B cell (primary cell): ENCODE results near the gene RHOBTB3. TPM values are rescaled to one million over a fixed set of nuclear protein-coding genes. Genes with fewer than 3 reads are reported as not detected.

Experiments used
- ATAC-seq: fragments of 200-7000 bp; cut with Tn5 transposase; one replicate; pipeline ENCODE4 v1.10.0; 2021; ENCODE audit warnings: low read depth, mild to moderate bottlenecking, moderate number of reproducible peaks, moderate library complexity
- CTCF ChIA-PET: fragments of 350-600 bp; sonication (Branson Sonifier 250); formaldehyde crosslinking; loops from one replicate; lab custom pipeline; 2021; ENCODE audit warnings: antibody characterized with exemption, inconsistent platforms; lab: Charles Lee
- POLR2A ChIA-PET: fragments of 350-600 bp; sonication (Branson Sonifier 250); formaldehyde crosslinking; loops from one replicate; lab custom pipeline; 2021; ENCODE audit warnings: antibody characterized with exemption; lab: Charles Lee
- DNase-seq: peaks from one replicate; pipeline ENCODE4 v3.0.0; 2013
- H2AFZ ChIP-seq: 2 replicates; pipeline ENCODE4 v1.6.1; 2012; ENCODE audit warnings: mild to moderate bottlenecking, low read depth, low read length; ENCODE audit not compliant: insufficient read depth, poor library complexity, severe bottlenecking
- H3K27ac ChIP-seq, 2 donors: 1 replicate in 1 of 2; 2 replicates in 1 of 2; pipeline ENCODE4 v1.5.1; 2012 to 2013; ENCODE audit warnings: low read length in 2 of 2, mild to moderate bottlenecking in 2 of 2, moderate library complexity in 1 of 2
- H3K27me3 ChIP-seq, 4 experiments: fragments of 200-600 bp in 1 of 4; sonication (generic) in 1 of 4; replicated peaks in 1 of 4; 1 replicate in 2 of 4; 2 replicates in 2 of 4; pipeline versions ENCODE4 v1.6.1 to v1.7.0; 2013 to 2016; ENCODE audit warnings: low read length in 3 of 4, mild to moderate bottlenecking in 2 of 4, mixed read lengths in 1 of 4, moderate library complexity in 1 of 4; ENCODE audit not compliant: insufficient read depth in 4 of 4, control insufficient read depth in 3 of 4; ENCODE audit errors: control extremely low read depth in 1 of 4
- H3K36me3 ChIP-seq, 2 experiments: replicated peaks in 1 of 2; 1 replicate in 1 of 2; 2 replicates in 1 of 2; pipeline versions ENCODE4 v1.6.1 to v1.7.1; 2013; ENCODE audit warnings: low read length in 1 of 2; ENCODE audit not compliant: insufficient read depth in 2 of 2, control insufficient read depth in 1 of 2; ENCODE audit errors: control extremely low read depth in 1 of 2, extremely low read depth in 1 of 2
- H3K4me1 ChIP-seq, 2 donors: fragments of 200-600 bp in 1 of 2; sonication (generic) in 1 of 2; 1 replicate in 1 of 2; 2 replicates in 1 of 2; pipeline versions ENCODE4 v1.5.1 to v1.6.1; 2013 to 2017; ENCODE audit warnings: low read length in 2 of 2; ENCODE audit not compliant: control insufficient read depth in 2 of 2, insufficient read depth in 2 of 2
- H3K4me2 ChIP-seq: replicated peaks from 2 replicates; pipeline ENCODE3; 2012; ENCODE audit warnings: mild to moderate bottlenecking, low read depth, low read length; ENCODE audit not compliant: poor library complexity, severe bottlenecking
- H3K4me3 ChIP-seq, 5 experiments: fragments of 200-600 bp in 1 of 5; sonication (generic) in 1 of 5; 1 replicate in 3 of 5; 2 replicates in 2 of 5; pipeline versions ENCODE4 v1.5.1 to v1.7.0; 2011 to 2016; ENCODE audit warnings: low read length in 4 of 5, mild to moderate bottlenecking in 4 of 5, low read depth in 2 of 5, control low read depth in 1 of 5, moderate library complexity in 1 of 5; ENCODE audit not compliant: insufficient read depth in 1 of 5; ENCODE audit errors: control extremely low read depth in 1 of 5, extremely low read depth in 1 of 5
- H3K79me2 ChIP-seq: fragments of 200-600 bp; sonication (generic); one replicate; pipeline ENCODE4 v1.6.0; 2016; ENCODE audit warnings: low read length; ENCODE audit not compliant: control insufficient read depth, insufficient read depth
- H3K9ac ChIP-seq: fragments of 200-600 bp; sonication (generic); 2 replicates; pipeline ENCODE4 v1.6.1; 2017; ENCODE audit warnings: mild to moderate bottlenecking, low read length, moderate library complexity
- H3K9me3 ChIP-seq, 3 donors: one replicate each; pipeline versions ENCODE4 v1.6.1 to v1.7.1; 2013; ENCODE audit warnings: low read length in 2 of 3; ENCODE audit not compliant: control insufficient read depth in 2 of 3, insufficient read depth in 1 of 3; ENCODE audit errors: control extremely low read depth in 1 of 3
- H4K20me1 ChIP-seq: 2 replicates; pipeline ENCODE4 v1.6.0; 2012; ENCODE audit warnings: mild to moderate bottlenecking, low read length; ENCODE audit not compliant: insufficient read depth, control insufficient read depth, poor library complexity, severe bottlenecking
- H3K27ac Mint-ChIP-seq: one replicate; pipeline ENCODE4 v1.8.0; 2021; ENCODE audit warnings: mixed read lengths
- H3K27me3 Mint-ChIP-seq: one replicate; pipeline ENCODE4 v1.8.0; 2021; ENCODE audit warnings: mixed read lengths
- H3K4me1 Mint-ChIP-seq: one replicate; pipeline ENCODE4 v1.8.0; 2021; ENCODE audit warnings: mixed read lengths
- H3K4me3 Mint-ChIP-seq: one replicate; pipeline ENCODE4 v1.8.0; 2021; ENCODE audit warnings: mixed read lengths
- H3K9me3 Mint-ChIP-seq: one replicate; pipeline ENCODE4 v1.8.0; 2022; ENCODE audit warnings: mixed read lengths; ENCODE audit not compliant: insufficient read depth
- EZH2 ChIP-seq: IDR thresholded peaks from 2 replicates; pipeline ENCODE4 v1.6.1; 2012; ENCODE audit warnings: borderline replicate concordance, low read depth, mild to moderate bottlenecking, moderate library complexity, low read length; ENCODE audit not compliant: insufficient read depth, poor library complexity, severe bottlenecking
- WGBS: methylation state at CpG from one replicate; pipeline ENCODE4 v1.1.5; 2013; ENCODE audit warnings: missing lambda C conversion rate; ENCODE audit not compliant: insufficient coverage; 5-methylcytosine and 5-hydroxymethylcytosine counted together
- intact Hi-C: fragments of 100-400 bp; cut with micrococcal nuclease; formaldehyde crosslinking; loops from one replicate; pipeline ENCODE4 v1.10.0; 2022
- polyA plus RNA-seq: library from polyadenylated mRNA; depleted of rRNA; stranded (reverse); fragments of >200 nt; gene quantifications from 2 replicates; pipeline ENCODE4 v1.2.3, GENCODE V29; 2012
- total RNA-seq, 2 donors: library from RNA; stranded (reverse); fragments of 120-200 nt in 1 of 2; gene quantifications; 1 replicate in 1 of 2; 2 replicates in 1 of 2; pipeline versions ENCODE4 v1.2.3 to v1.2.4, GENCODE V29; 2013 to 2022
- TF ChIP-seq, protein P1 (sequence below): fragments of 200-600 bp; IDR thresholded peaks from one replicate; pipeline ENCODE4 v1.8.0; 2022; ENCODE audit warnings: antibody characterized with exemption, mild to moderate bottlenecking

Gene RHOBTB3
- total and polyA plus RNA-seq, 2 donors (not counting 1 experiment from before 2014, with no cell fraction given): 1.7 to 5.0 TPM

DNA sequence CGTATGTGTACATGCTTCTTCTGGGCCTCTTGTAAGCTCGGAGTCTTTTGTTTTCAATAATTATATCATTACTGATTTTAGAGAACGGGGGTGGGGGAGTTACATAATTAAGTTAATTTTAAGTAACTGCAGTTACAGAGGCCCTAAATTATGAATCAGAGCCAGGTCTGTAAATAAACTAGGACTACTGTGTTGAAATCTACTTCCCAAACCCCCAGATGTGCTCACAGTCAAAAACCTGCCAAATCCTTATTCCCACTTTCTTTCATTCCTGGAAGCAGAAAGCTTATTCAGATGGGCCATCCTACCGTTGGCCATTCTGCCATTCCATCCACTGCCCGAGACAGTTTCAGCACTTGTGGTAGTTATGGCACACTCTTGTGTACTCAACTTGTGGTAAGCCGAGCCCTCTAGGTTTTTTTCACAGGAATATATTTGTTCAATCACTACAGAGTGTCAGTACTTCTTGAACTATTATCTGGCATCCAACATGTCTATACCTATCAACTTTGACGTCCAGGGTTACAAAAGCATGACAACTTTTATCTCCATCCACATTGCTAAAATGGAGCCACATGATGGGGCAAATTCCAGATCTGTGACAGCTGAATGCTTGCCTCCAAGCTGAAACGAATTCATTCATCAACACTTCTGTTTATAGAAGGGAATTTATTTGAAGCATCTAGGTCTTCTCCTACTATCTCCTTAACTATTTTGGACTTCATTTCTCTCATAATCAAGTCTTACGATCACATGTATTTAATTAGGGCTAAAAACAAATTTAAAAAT is 53.6 kb downstream of the RHOBTB3 start:
- H3K9me3 ChIP-seq: no peaks in the 10 kb centered on the region
- no peak overlapping the region for H3K9ac ChIP-seq
- Mint-ChIP-seq H3K9me3 (no peaks in the 10 kb centered on the region), H3K27ac (no peak overlapping the region), H3K4me3 (no peak overlapping the region), H3K4me1 (peaks cover 8% of the 10 kb centered on the region), H3K27me3 (no peaks in the 10 kb centered on the region)
- H3K4me2 ChIP-seq: no peak overlapping the region
- POLR2A ChIA-PET: no interaction called here
- no peak overlapping the region for H3K4me3 ChIP-seq
- ATAC-seq (no peak), DNase-seq (no peak)
- intact Hi-C loops: no loop called here
- 97% methylated on average over 4 of the region's 9 CpGs for WGBS
- no peak overlapping the region for H3K27ac ChIP-seq
- no peaks in the 10 kb centered on the region for H3K36me3 ChIP-seq
- no peaks in the 10 kb centered on the region for H3K27me3 ChIP-seq
- CTCF ChIA-PET: interaction anchor here (1.0 to 18.0 kb wide), 4 partner anchors 23 to 138 kb away, joined by 3 to 748 read pairs (median 4); partner anchors contain the start of gene RFESD
- H3K4me1 ChIP-seq: peaks cover 0 to 4% of the 10 kb centered on the region in 2 donors
- H4K20me1 ChIP-seq: no peaks in the 10 kb centered on the region
- H3K79me2 ChIP-seq: no peaks in the 10 kb centered on the region
- TF ChIP-seq EZH2: no peak
- no peak overlapping the region for H2AFZ ChIP-seq

DNA sequence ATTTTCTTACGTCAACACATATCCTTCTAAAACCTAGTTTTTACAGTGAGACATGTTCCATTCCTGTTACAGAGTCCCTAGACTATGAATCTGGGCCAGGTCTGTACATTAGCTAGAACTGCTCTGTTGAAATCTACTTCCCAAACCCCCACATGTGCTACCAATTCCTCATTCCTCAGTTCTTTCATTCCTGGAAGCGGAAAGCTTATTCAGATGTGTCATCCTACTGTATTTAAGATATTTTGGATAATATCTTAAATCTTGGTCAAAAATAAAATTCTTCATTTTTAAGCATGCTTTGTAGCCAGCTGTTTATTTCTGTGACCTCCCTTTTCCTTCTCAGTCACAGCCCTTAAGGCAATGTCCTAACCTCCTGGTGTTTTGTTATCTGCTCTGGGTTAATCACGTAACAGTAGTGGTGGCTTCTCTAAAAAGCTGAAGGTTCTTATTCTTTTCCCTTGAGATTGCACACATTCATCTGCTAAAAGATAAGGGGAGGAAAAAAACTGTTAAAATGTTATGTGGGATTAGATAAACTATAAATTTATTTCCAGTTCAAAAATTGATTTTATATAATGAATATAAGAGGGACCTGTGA is 55.8 kb downstream of the RHOBTB3 start:
- H3K9ac ChIP-seq: no peak overlapping the region
- Mint-ChIP-seq H3K27ac (no peak overlapping the region), H3K4me1 (peaks cover 4% of the 10 kb centered on the region), H3K4me3 (no peak overlapping the region), H3K27me3 (no peaks in the 10 kb centered on the region), H3K9me3 (no peaks in the 10 kb centered on the region)
- H3K4me3 ChIP-seq: no peak overlapping the region
- H3K4me1 ChIP-seq: no peaks in the 10 kb centered on the region
- no peak overlapping the region for H2AFZ ChIP-seq
- CTCF ChIA-PET: interaction anchor here (0.8 to 18.0 kb wide), 3 partner anchors 16 to 123 kb away, joined by 3 to 748 read pairs (median 3); no protein-coding TSS in a partner anchor
- POLR2A ChIA-PET: no interaction called here
- ATAC-seq (no peak), DNase-seq (no peak)
- H3K4me2 ChIP-seq: no peak overlapping the region
- intact Hi-C loops: no loop called here
- H4K20me1 ChIP-seq: no peaks in the 10 kb centered on the region
- no peaks in the 10 kb centered on the region for H3K36me3 ChIP-seq
- TF ChIP-seq, protein P1, sequence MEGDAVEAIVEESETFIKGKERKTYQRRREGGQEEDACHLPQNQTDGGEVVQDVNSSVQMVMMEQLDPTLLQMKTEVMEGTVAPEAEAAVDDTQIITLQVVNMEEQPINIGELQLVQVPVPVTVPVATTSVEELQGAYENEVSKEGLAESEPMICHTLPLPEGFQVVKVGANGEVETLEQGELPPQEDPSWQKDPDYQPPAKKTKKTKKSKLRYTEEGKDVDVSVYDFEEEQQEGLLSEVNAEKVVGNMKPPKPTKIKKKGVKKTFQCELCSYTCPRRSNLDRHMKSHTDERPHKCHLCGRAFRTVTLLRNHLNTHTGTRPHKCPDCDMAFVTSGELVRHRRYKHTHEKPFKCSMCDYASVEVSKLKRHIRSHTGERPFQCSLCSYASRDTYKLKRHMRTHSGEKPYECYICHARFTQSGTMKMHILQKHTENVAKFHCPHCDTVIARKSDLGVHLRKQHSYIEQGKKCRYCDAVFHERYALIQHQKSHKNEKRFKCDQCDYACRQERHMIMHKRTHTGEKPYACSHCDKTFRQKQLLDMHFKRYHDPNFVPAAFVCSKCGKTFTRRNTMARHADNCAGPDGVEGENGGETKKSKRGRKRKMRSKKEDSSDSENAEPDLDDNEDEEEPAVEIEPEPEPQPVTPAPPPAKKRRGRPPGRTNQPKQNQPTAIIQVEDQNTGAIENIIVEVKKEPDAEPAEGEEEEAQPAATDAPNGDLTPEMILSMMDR: no peak
- no peak for TF ChIP-seq EZH2
- H3K9me3 ChIP-seq: no peaks in the 10 kb centered on the region
- WGBS: no CpG with 5 or more reads among the region's 3 CpGs
- no peak overlapping the region for H3K27ac ChIP-seq
- H3K27me3 ChIP-seq: no peaks in the 10 kb centered on the region
- no peaks in the 10 kb centered on the region for H3K79me2 ChIP-seq
